Measurements from ENCODE around the gene CDK5R1.
"Not testable (repeated sequence)": the region's sequence is repeated elsewhere in the genome, so short reads cannot be mapped to it uniquely, and the experiment has no call there.

The CDK5R1 gene

GRCh38 chr17:32515677-32516383, 29.0 kb downstream of the CDK5R1 start:
- no peak for DNase-seq (ENCODE audit: extremely low read depth in 1 of 2, low read depth in 1 of 2)

GRCh38 chr17:32516450-32516849, 29.7 kb downstream of the CDK5R1 start:
- DNase-seq (ENCODE audit: extremely low read depth in 1 of 2, low read depth in 1 of 2): no peak

GRCh38 chr17:32516940-32517701, 30.3 kb downstream of the CDK5R1 start:
- DNase-seq (ENCODE audit: extremely low read depth in 1 of 2, low read depth in 1 of 2): no peak

DNA sequence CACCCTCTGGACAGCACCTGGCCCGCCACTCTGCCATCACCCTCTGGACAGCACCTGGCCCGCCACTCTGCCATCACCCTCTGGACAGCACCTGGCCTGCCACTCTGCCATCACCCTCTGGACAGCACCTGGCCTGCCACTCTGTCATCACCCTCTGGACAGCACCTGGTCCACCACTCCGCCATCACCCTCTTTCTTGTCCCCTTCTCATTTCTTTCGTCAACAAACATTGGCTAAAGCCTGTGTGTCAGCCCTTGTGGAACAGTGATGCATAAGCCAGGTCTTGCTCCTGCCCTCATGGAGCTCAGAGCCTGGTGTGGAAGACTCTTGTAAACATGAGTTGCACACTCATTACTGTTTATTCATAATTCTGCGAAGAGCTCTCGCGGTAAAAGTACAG, 31.2 kb downstream of the CDK5R1 start:
- no peak for DNase-seq (ENCODE audit: extremely low read depth in 1 of 2, low read depth in 1 of 2)

DNA sequence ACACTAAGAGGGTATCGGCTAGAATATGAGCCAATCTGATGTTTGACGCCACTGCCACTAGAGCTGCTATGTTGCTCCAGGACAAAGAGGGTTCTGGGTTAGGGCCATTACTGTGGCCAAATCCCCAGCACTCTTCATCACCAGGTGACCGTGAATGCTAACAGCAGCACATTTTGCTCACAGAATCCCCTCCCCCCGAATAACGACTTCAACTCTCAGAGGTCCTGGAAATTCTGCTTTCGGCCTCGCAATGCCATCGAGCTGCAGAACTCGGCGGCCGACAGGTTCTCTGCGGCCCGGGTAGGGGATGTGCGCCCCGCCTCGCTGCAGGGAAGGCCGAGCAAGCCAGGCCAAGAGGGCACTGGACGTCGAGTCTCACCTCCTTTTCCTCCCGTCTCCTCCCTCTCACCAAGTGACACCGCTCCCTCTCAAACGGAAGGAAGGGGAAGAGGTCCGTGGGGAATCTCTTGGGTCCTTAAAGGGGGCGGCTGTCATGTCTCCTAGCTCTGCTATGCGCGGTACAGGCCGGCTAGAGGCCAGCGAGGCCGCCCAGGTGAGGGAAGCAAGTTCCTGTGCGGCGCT, 31.9 kb downstream of the CDK5R1 start:
- DNase-seq (ENCODE audit: extremely low read depth in 1 of 2, low read depth in 1 of 2): no peak

DNA sequence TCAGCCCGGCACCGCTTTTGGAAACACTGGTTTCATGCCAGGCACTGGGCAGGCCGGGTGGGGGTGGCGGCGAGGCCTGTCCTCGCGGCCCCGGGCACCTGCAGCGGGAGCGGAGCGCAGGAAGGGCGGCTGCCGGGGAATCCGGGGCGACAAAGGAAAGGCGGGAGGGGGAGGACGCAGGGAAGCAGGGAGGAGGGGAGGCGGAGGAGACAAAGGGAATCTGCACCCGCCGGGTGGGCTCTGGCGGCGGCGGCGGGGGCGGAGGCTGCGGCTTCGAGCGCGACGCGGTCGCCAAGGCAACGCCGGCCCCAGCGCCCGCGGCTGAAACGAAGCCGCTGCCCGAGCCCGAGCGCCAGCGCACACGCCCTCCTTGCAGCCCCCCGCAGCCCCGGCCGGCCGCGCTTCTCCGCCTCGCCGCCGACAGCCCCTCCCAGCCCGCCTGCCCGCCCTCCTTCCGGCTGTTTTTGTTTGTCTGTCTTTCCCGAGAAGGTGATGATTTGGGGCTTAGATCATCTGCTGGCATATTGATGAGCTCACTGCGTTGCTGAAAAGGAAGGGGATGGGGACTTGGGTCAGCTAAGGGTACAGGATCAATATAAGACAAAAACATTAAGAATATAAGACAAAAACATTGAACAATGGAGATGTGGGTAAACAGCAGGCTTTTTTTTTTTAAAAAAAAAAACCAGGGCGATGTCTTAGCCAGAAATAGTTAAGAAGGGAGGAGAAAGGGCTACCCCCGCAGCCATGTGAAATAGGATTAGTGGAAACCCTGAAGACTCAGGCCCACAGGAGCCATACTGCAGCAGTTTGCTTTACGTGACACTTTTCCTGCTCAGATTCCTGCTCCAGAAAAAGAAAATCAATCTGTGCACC, 32.7 kb downstream of the CDK5R1 start:
- DNase-seq (ENCODE audit: extremely low read depth in 1 of 2, low read depth in 1 of 2): peak in 1 of 2 donors; percentile 49

DNA sequence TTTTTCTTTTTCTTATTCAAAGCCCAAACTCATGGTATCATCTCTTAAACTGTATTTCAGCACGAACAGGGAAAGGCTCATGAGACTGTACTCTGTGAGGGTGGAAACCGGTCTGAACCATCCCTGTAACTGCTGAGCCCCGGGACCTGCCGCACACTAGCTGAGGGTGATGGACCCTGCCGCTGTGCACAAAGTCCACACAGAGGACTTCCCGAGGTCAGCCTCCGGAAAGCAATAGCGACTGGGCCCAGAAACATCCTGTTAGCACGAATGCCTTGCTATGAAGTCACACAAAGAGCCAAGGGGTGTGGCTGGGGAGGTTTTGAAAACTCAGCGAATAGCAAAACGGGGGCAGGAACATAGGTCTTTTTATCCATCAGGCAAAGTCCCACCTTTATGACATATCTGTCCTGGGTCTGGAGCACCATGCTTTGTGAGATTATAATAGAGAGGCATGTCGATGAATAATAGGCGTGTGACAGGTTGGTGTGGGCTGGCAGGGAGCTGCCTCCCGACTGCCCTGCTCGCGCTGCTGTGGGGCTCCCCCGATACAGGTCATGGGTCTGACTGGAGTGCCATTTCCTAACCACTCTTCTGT, 33.4 kb downstream of the CDK5R1 start:
- DNase-seq (ENCODE audit: extremely low read depth in 1 of 2, low read depth in 1 of 2): peak in 1 of 2 donors; percentile 17

GRCh38 chr17:32520737-32521404, 34.1 kb downstream of the CDK5R1 start:
- no peak for DNase-seq (ENCODE audit: extremely low read depth in 1 of 2, low read depth in 1 of 2)

DNA sequence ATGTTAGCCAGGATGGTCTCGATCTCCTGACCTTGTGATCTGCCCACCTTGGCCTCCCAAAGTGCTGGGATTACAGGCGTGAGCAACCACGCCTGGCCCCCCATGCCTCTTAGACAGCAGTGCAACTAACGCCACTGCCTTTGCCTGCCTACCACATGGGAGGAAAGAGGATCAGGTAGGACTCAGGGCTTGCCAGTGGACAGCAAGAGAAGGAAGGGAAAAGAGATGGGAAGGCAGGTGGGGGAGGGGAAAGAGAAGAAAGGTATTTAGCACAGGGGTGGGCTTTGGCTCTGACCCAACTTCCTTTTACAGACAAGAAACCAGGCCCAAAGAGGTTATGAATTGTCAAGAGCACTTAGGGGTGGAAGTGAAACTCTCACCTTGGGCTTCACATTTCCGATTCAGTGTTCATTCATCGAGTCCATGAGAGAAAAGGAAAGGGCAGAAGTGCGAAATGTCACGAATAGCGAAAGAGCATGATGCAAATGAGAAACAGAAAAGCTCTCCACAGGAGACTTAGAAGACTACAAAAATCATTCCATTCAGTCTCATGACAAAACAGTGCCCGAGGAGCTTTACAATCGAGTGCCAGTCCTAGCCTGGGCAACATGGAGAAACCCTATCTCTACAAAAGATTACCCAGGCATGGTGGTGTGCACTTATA, 36.4 kb downstream of the CDK5R1 start:
- no peak for DNase-seq (ENCODE audit: extremely low read depth in 1 of 2, low read depth in 1 of 2)

DNA sequence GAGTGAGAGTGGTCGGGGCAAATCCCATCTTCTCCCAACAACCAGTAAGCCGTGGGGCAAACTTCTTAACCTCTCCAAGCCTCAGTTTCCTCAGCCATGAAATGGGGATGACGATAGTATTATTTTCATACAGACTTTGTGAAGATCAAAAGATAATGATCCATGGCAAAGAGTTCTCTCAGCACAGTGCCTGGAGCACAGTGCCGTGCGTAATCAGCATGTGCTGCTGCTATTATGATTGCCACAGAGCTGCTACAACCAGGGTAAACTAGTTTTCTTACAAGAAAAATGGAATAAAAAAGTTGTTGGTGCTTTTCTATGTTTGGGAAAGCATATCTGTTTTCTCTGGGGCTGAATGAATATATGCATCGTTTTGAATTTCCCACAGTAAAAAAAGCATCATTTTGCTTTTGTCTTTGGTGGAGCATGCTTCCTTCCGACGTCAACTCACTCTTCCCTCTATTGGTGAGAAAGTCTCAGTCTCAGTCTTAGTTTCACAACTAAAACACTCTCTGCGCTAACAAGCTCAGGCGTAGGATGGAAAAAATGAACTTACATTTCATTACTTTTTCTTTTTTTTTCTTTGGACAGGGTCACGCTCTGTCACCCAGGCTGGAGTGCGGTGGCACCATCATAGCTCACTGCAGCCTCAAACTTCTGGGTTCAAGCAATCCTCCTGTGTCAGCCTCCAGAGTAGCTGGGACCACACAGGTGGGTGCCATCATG, 37.2 kb downstream of the CDK5R1 start:
- DNase-seq (ENCODE audit: extremely low read depth in 1 of 2, low read depth in 1 of 2): no peak

DNA sequence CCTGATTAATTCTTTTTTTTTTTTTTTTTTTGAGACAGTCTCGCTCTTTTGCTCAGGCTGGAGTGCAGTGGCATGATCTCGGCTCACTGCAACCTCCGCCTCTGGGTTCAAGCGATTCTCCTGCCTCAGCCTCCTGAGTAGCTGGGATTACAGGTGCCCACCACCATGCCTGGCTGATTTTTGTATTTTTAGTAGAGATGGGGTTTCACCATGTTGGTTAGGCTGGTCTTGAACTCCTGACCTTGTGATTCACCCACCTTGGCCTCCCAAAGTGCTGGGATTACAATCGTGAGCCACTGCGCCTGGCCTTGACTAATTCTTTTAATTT, 37.7 kb downstream of the CDK5R1 start:
- DNase-seq (ENCODE audit: extremely low read depth in 1 of 2, low read depth in 1 of 2): not testable (repeated sequence)

DNA sequence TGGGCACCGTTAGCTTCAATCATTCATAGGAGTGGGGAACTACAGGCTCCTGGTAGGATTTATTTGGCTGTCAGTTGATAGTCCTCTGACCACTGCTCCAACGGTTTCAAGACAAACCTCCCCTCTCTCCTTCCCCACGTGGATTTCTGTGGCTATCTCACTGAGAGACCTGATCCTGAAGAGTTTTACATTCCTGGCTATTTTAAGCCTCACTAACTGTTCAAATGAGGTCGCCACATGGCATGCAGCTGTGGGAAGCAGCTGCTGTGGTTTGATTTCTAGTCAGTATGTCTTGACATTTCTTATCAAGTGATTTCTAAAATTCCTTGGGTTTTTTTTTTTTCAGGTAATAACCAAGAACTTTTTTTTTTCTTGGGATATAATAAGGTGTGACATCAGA, 38.3 kb downstream of the CDK5R1 start:
- no peak for DNase-seq (ENCODE audit: extremely low read depth in 1 of 2, low read depth in 1 of 2)

DNA sequence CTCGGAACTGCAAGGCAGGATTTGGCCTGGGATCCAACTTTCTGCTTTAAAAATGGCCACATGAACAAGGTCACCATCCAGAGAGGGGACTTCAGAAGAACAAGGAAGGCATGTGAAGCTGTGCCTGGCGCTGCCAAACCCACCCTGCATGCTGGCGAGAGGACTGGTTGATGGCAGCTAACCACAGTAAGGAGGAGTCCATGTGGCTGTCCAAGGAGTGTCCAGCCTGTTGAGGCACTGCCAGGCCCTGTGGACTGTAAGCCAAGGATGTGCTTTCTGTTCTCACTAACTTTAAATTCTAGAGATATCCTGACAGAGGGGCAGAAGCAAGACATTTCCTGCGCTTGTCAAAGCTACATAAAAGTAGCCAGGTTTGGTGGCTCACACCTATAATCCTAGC, 40.4 kb downstream of the CDK5R1 start:
- DNase-seq (ENCODE audit: extremely low read depth in 1 of 2, low read depth in 1 of 2): no peak

- no peak for DNase-seq (ENCODE audit: extremely low read depth in 1 of 2, low read depth in 1 of 2)
Measured at GRCh38 chr17:32528825-32529224, 42.0 kb downstream of the CDK5R1 start.

- no peak for DNase-seq (ENCODE audit: extremely low read depth in 1 of 2, low read depth in 1 of 2)
Measured at GRCh38 chr17:32529604-32530003, 42.8 kb downstream of the CDK5R1 start.

DNA sequence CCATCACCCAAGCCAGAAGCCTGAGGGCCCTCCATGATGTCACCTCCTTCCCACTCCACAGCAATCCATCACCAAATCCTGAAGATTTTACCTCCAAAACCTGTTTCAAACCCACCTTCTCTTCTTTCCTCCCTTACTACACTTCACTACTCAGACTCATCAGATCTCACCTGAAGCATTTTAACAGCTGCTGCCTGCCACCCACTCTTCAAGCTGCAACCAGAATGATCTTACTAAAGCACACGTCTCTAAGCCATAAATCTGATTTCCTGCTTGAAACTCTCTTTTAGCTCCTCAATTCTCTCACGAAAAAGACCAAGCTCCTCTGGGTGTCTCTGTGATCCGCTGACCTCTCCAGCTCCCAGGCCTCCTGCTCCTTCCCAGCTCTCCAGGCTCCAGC, 46.5 kb downstream of the CDK5R1 start:
- DNase-seq (ENCODE audit: extremely low read depth in 1 of 2, low read depth in 1 of 2): no peak

DNA sequence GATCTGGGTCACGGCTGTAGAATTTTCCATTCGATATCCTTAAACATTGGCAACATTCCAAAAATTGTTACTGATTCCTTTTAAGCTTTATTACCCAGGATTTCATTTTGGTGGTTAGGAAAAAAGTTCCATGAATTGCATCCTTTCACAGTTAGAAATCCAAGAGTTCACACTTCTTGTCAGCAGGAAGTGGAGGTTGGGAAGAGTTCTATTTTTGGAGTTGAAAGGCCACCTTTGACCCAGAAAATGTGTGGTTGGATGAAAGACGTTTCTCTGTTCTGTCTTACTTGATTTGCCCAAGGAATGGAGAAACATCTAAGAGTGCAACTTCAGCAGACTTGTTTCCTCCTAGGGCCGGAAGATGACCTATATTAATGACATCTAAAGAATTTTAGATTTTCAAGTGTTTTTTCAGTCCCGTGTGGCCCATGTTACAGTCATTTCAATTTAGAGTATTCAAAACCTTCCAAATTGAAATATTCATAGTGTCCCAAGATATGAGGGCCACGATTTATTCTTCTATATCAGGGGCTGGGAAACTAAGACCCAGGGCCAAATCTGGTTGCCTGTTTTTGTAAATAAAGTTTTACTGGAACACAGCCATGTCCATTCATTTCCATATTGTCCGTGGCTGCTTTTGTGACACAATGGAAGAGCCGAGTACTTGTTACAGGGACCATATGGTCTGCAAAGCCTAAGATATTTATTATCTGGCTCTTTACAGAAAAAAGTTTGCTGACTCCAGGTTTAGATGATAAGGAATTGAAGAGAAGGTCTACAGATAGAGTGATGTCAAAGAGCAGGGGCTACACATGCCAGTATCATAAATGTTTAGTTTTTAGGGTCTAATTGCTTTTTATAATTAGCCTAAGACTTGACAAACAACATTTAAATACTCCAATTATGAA, 50.2 kb downstream of the CDK5R1 start:
- no peak for DNase-seq (ENCODE audit: extremely low read depth in 1 of 2, low read depth in 1 of 2)

Measured in activated CD8-positive, alpha-beta memory T cell treated with anti-CD3 and anti-CD28 coated beads for 1 hour (primary cell).